Neural progenitor cell (in vitro differentiated cells): ENCODE results near the gene CRIP2. TPM values are rescaled to one million over a fixed set of nuclear protein-coding genes. Genes with fewer than 3 reads are reported as not detected.
A peak's percentile ranks its signal among the peaks of the same experiment; 100 is the strongest.

ENCODE experiments used
- DNase-seq: peaks from one replicate; pipeline ENCODE4 v3.0.0-alpha.2; 2016; ENCODE audit warnings: low spot score
- H2AFZ ChIP-seq: fragments of 200-600 bp; sonication (generic); replicated peaks from 2 replicates; pipeline ENCODE4 v1.6.1; 2016; ENCODE audit warnings: antibody characterized with exemption
- H3F3A ChIP-seq: fragments of 200-600 bp; sonication (generic); 2 replicates; pipeline ENCODE4 v1.6.1; 2016; ENCODE audit warnings: antibody characterized with exemption, low read depth
- H3K27ac ChIP-seq: fragments of 200-600 bp; sonication (generic); 2 replicates; pipeline ENCODE4 v1.5.1; 2016; ENCODE audit warnings: mild to moderate bottlenecking
- H3K27me3 ChIP-seq: fragments of 200-600 bp; sonication (generic); 2 replicates; pipeline ENCODE4 v1.6.1; 2016; ENCODE audit warnings: mild to moderate bottlenecking, moderate library complexity
- H3K36me3 ChIP-seq: fragments of 200-600 bp; sonication (generic); 2 replicates; pipeline ENCODE4 v1.5.1; 2016
- H3K4me1 ChIP-seq: fragments of 200-600 bp; sonication (generic); 2 replicates; pipeline ENCODE4 v1.6.1; 2016; ENCODE audit warnings: mixed run types
- H3K4me2 ChIP-seq: fragments of 200-600 bp; sonication (generic); 2 replicates; pipeline ENCODE4 v1.6.1; 2016
- H3K4me3 ChIP-seq: fragments of 200-600 bp; sonication (generic); 2 replicates; pipeline ENCODE4 v1.5.1; 2016
- H3K79me2 ChIP-seq: fragments of 200-600 bp; sonication (generic); 2 replicates; pipeline ENCODE4 v1.6.1; 2016; ENCODE audit warnings: low read depth
- H3K9ac ChIP-seq: fragments of 200-600 bp; sonication (generic); 2 replicates; pipeline ENCODE4 v1.6.1; 2016
- H3K9me3 ChIP-seq: fragments of 200-600 bp; sonication (generic); 2 replicates; pipeline ENCODE4 v1.5.1; 2016; ENCODE audit warnings: low read depth
- H4K20me1 ChIP-seq: fragments of 200-600 bp; sonication (generic); 2 replicates; pipeline ENCODE4 v1.6.1; 2016; ENCODE audit warnings: low read depth
- H3K27ac Mint-ChIP-seq: 3 replicates; pipeline ENCODE4 v1.8.0; 2021; ENCODE audit warnings: mixed read lengths
- H3K27me3 Mint-ChIP-seq: 2 replicates; pipeline ENCODE4 v1.8.0; 2022; ENCODE audit warnings: low read depth, mild to moderate bottlenecking, inconsistent platforms, moderate library complexity, mixed read lengths; ENCODE audit not compliant: insufficient read depth
- H3K36me3 Mint-ChIP-seq: 3 replicates; pipeline ENCODE4 v1.8.0; 2021; ENCODE audit warnings: mixed read lengths
- H3K4me1 Mint-ChIP-seq: 3 replicates; pipeline ENCODE4 v1.8.0; 2021; ENCODE audit warnings: mixed read lengths
- H3K4me3 Mint-ChIP-seq: 3 replicates; pipeline ENCODE4 v1.8.0; 2021; ENCODE audit warnings: mild to moderate bottlenecking, moderate library complexity, mixed read lengths
- H3K9me3 Mint-ChIP-seq: 3 replicates; pipeline ENCODE4 v1.8.0; 2020; ENCODE audit warnings: mixed read lengths
- EZH2 ChIP-seq: fragments of 200-600 bp; sonication (generic); IDR thresholded peaks from 2 replicates; pipeline ENCODE4 v1.6.1; 2017; ENCODE audit warnings: antibody characterized with exemption, mild to moderate bottlenecking, moderate library complexity
- EZH2phosphoT487 ChIP-seq: fragments of 200-600 bp; sonication (generic); IDR thresholded peaks from 2 replicates; pipeline ENCODE4 v1.6.1; 2017; ENCODE audit warnings: antibody characterized with exemption
- total RNA-seq: library from RNA; depleted of rRNA; stranded (reverse); fragments of >200 nt; gene quantifications from 2 replicates; pipeline ENCODE4 v1.2.3, GENCODE V29; 2015; ENCODE audit warnings: low replicate concordance
- TF ChIP-seq, protein P1 (sequence below): fragments of 200-600 bp; sonication (generic); IDR thresholded peaks from 2 replicates; pipeline ENCODE4 v1.5.1; 2017; ENCODE audit warnings: antibody characterized with exemption, mild to moderate bottlenecking

CRIP2 gene
- total RNA-seq, 1 donor from 2014 or later, result 0.30 TPM

DNA sequence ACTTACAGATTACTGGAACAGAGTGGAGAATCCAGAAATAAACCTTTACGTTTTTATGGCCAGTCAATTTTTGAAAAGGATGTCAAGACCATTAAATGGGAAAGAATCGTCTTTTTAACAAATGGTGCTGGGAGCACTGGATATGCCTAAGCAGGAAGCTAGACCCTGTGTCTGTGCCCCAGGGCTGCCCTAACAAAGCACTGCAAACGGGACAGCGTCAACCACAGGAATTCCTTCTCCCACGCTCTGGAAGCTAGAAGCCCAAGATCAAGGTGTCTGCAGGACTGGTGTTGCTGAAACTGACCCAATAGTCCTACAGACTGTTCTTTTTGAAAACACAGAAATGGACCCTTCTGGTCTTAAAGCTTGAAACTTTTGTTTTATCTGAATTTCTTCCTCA lies 42.5 kb downstream of the CRIP2 start:
- H3K36me3 Mint-ChIP-seq, result no peaks in the 10 kb centered on the region
- no peak overlapping the region for H3K27ac Mint-ChIP-seq
- H2AFZ ChIP-seq, result no peak overlapping the region
- no peak for TF ChIP-seq EZH2phosphoT487
- TF ChIP-seq, protein P1, sequence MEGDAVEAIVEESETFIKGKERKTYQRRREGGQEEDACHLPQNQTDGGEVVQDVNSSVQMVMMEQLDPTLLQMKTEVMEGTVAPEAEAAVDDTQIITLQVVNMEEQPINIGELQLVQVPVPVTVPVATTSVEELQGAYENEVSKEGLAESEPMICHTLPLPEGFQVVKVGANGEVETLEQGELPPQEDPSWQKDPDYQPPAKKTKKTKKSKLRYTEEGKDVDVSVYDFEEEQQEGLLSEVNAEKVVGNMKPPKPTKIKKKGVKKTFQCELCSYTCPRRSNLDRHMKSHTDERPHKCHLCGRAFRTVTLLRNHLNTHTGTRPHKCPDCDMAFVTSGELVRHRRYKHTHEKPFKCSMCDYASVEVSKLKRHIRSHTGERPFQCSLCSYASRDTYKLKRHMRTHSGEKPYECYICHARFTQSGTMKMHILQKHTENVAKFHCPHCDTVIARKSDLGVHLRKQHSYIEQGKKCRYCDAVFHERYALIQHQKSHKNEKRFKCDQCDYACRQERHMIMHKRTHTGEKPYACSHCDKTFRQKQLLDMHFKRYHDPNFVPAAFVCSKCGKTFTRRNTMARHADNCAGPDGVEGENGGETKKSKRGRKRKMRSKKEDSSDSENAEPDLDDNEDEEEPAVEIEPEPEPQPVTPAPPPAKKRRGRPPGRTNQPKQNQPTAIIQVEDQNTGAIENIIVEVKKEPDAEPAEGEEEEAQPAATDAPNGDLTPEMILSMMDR, result no peak
- no peak overlapping the region for H3K9ac ChIP-seq
- no peaks in the 10 kb centered on the region for H3K79me2 ChIP-seq
- H3K4me1 ChIP-seq, result no peaks in the 10 kb centered on the region
- H3K4me2 ChIP-seq, result no peak overlapping the region
- H3K9me3 Mint-ChIP-seq, result no peaks in the 10 kb centered on the region
- no peaks in the 10 kb centered on the region for H4K20me1 ChIP-seq
- H3K9me3 ChIP-seq, result no peaks in the 10 kb centered on the region
- H3K4me3 Mint-ChIP-seq, result no peak overlapping the region
- H3K27ac ChIP-seq, result no peak overlapping the region
- no peaks in the 10 kb centered on the region for H3K36me3 ChIP-seq
- DNase-seq, result no peak
- no peak overlapping the region for H3K4me3 ChIP-seq
- H3F3A ChIP-seq, result no peaks in the 10 kb centered on the region
- no peaks in the 10 kb centered on the region for H3K4me1 Mint-ChIP-seq
- peaks cover 18% of the 10 kb centered on the region for H3K27me3 Mint-ChIP-seq
- peaks cover 43% of the 10 kb centered on the region for H3K27me3 ChIP-seq

DNA sequence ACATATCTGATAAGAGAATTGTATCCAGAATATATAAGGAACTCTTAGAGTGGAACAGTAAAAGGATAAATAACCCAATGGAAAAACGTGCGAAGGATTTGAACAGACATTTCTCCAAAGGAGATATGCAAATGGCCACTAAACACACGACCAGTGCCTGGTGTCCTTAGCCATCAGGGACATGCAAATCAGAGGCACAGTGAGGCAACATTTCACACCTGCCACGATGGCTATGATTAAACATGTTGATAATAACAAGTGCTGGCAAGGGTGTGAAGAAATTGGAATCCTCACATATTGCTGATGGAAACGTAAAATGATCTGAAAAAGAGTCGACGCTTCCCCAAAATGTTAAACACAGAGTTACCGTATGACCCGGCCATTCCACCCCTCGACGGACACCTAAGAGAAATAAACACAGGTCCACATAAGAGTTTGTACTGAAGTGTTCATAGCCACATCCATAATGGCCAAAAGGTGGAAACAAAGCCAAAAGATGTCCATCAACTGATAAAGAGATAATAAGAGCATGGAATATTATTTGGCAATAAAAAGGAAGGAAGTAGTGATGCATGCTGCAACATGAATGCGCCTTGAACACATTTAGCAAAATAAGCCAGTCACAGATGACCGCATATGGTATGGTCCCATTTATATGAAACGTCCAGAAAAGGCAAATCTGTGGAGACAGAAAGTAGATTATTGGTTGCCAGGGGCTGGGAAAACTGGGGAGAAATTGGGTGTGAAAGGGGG lies 45.5 kb downstream of the CRIP2 start:
- Mint-ChIP-seq H3K9me3 (no peaks in the 10 kb centered on the region), H3K27ac (no peak overlapping the region), H3K4me1 (no peaks in the 10 kb centered on the region), H3K36me3 (no peaks in the 10 kb centered on the region), H3K27me3 (peaks cover 20% of the 10 kb centered on the region), H3K4me3 (no peak overlapping the region)
- Histone ChIP-seq H3K4me3 (no peak overlapping the region), H3K36me3 (no peaks in the 10 kb centered on the region), H3K27me3 (peaks cover 59% of the 10 kb centered on the region), H3K9me3 (no peaks in the 10 kb centered on the region), H3K4me1 (no peaks in the 10 kb centered on the region), H3F3A (no peaks in the 10 kb centered on the region), H2AFZ (no peak overlapping the region), H4K20me1 (no peaks in the 10 kb centered on the region), H3K9ac (no peak overlapping the region), H3K4me2 (no peak overlapping the region), H3K79me2 (no peaks in the 10 kb centered on the region), H3K27ac (no peak overlapping the region)
- DNase-seq, result no peak
- TF ChIP-seq EZH2, result no peak
- TF ChIP-seq, protein P1, result no peak

DNA sequence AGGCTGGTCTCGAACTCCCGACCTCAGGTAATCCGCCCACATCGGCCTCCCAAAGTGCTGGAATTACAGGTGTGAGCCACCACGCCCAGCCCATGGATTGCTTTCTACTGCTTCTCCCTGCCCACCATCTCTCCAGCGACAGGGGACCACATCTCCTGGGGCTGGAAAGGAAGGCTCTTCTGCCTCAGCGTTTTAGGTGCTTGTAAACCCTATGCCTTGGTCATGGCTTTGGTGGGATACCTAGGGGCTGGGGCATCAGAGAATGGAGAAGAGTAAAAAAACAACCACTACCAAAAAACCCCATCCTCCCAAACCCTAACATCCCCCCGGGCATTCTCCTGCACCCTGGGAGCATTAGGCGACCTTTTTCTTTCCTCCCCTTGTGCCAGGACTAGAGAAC lies 50.7 kb downstream of the CRIP2 start:
- no peak overlapping the region for H3K27ac Mint-ChIP-seq
- H3K4me3 Mint-ChIP-seq, result peak overlapping the region; percentile 84
- Histone ChIP-seq H3K27ac (no peak overlapping the region), H3K79me2 (no peaks in the 10 kb centered on the region), H3K4me3 (no peak overlapping the region), H3K27me3 (peaks cover 76% of the 10 kb centered on the region), H3K36me3 (no peaks in the 10 kb centered on the region), H3K9ac (no peak overlapping the region), H3K9me3 (no peaks in the 10 kb centered on the region), H3F3A (no peaks in the 10 kb centered on the region), H3K4me1 (no peaks in the 10 kb centered on the region), H4K20me1 (no peaks in the 10 kb centered on the region), H3K4me2 (no peak overlapping the region), H2AFZ (no peak overlapping the region)
- peaks cover 11% of the 10 kb centered on the region for H3K27me3 Mint-ChIP-seq
- peaks cover 2% of the 10 kb centered on the region for H3K4me1 Mint-ChIP-seq
- no peak for DNase-seq
- no peak for TF ChIP-seq EZH2phosphoT487
- TF ChIP-seq, protein P1, result no peak
- no peak for TF ChIP-seq EZH2
- no peaks in the 10 kb centered on the region for H3K9me3 Mint-ChIP-seq
- no peaks in the 10 kb centered on the region for H3K36me3 Mint-ChIP-seq
